Thoracic aorta (tissue), 2 donors: Measurements from ENCODE around the gene ATP1B3. TPM values are rescaled to one million over a fixed set of nuclear protein-coding genes. Genes with fewer than 3 reads are reported as not detected.

Experiments
- ATAC-seq: fragments of 150-250 bp; one replicate; pipeline ENCODE4 v1.8.0; 2017; ENCODE audit warnings: low read depth; ENCODE audit not compliant: insufficient number of reproducible peaks, low FRiP score
- DNase-seq: peaks from one replicate; pipeline ENCODE4 v3.0.0-alpha.2; 2020; ENCODE audit warnings: low spot score
- H3K27ac ChIP-seq, 2 donors: fragments of 200-600 bp; sonication (generic); 1 replicate in 1 of 2; 2 replicates in 1 of 2; pipeline ENCODE4 v1.5.1; 2016; ENCODE audit warnings: mild to moderate bottlenecking in 2 of 2, moderate library complexity in 2 of 2
- H3K27me3 ChIP-seq: fragments of 200-600 bp; sonication (generic); replicated peaks from 2 replicates; pipeline ENCODE4 v1.6.0; 2016; ENCODE audit warnings: mild to moderate bottlenecking; ENCODE audit not compliant: insufficient read depth
- H3K36me3 ChIP-seq: fragments of 200-600 bp; sonication (generic); one replicate; pipeline ENCODE4 v1.5.1; 2016
- H3K4me1 ChIP-seq, 2 donors: fragments of 200-600 bp; sonication (generic); 1 replicate in 1 of 2; 2 replicates in 1 of 2; pipeline versions ENCODE4 v1.5.1 to v1.6.0; 2016; ENCODE audit warnings: low read depth in 2 of 2, mild to moderate bottlenecking in 1 of 2; ENCODE audit not compliant: control insufficient read depth in 1 of 2
- H3K4me3 ChIP-seq: fragments of 200-600 bp; sonication (generic); 2 replicates; pipeline ENCODE4 v1.5.1; 2016; ENCODE audit warnings: mild to moderate bottlenecking
- H3K9me3 ChIP-seq: fragments of 200-600 bp; sonication (generic); 2 replicates; pipeline ENCODE4 v1.5.1; 2016
- total RNA-seq, 2 donors: library from RNA; depleted of rRNA; stranded (reverse); fragments of >200 nt; gene quantifications; one replicate each; pipeline versions ENCODE4 v1.1.0 to v1.2.3, GENCODE V29; 2016
- TF ChIP-seq, protein P1 (sequence below): fragments of 200-600 bp; sonication (generic); IDR thresholded peaks from one replicate; pipeline ENCODE4 v1.5.1; 2019; ENCODE audit warnings: antibody characterized with exemption

Gene ATP1B3
- total RNA-seq, 2 donors from 2014 or later = 78.7 to 106 TPM

DNA sequence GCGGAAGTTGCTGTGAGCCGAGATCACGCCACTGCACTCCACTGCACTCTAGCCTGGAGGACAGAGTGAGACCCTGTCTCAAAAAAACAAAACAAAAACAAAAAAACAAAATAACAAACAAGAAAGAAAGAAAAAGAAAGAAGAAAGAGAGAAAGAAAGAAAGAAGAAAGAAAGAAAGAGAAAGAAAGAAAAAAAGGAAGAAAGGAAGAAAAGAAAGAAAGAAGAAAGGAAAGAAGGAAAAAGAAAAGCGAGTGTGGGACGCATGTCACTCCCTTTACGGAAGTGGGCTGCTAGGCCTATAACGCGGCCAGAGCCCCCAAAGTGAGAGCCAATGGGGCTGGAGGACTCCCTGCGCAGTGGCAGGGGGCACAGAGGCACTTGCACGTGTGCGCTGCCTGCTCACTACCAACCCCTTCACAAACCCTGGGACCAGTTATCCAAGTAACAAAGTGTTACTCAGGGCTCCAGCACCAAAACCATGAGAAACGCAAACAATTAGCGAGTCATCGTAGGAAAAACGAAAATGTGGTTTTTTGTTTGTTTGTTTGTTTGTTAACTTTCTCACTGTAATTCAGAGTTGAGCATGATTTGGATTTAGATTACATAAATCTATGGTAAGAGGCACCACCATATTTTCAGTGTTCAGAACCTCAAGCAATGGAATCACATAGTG, 40.8 kb upstream of the ATP1B3 start:
- no peak overlapping the region for H3K4me3 ChIP-seq
- H3K27me3 ChIP-seq = no peaks in the 10 kb centered on the region
- ATAC-seq = no peak
- no peaks in the 10 kb centered on the region for H3K36me3 ChIP-seq
- no peaks in the 10 kb centered on the region for H3K4me1 ChIP-seq
- no peaks in the 10 kb centered on the region for H3K9me3 ChIP-seq
- H3K27ac ChIP-seq = no peak overlapping the region
- DNase-seq = no peak
- TF ChIP-seq, protein P1, sequence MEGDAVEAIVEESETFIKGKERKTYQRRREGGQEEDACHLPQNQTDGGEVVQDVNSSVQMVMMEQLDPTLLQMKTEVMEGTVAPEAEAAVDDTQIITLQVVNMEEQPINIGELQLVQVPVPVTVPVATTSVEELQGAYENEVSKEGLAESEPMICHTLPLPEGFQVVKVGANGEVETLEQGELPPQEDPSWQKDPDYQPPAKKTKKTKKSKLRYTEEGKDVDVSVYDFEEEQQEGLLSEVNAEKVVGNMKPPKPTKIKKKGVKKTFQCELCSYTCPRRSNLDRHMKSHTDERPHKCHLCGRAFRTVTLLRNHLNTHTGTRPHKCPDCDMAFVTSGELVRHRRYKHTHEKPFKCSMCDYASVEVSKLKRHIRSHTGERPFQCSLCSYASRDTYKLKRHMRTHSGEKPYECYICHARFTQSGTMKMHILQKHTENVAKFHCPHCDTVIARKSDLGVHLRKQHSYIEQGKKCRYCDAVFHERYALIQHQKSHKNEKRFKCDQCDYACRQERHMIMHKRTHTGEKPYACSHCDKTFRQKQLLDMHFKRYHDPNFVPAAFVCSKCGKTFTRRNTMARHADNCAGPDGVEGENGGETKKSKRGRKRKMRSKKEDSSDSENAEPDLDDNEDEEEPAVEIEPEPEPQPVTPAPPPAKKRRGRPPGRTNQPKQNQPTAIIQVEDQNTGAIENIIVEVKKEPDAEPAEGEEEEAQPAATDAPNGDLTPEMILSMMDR = no peak

DNA sequence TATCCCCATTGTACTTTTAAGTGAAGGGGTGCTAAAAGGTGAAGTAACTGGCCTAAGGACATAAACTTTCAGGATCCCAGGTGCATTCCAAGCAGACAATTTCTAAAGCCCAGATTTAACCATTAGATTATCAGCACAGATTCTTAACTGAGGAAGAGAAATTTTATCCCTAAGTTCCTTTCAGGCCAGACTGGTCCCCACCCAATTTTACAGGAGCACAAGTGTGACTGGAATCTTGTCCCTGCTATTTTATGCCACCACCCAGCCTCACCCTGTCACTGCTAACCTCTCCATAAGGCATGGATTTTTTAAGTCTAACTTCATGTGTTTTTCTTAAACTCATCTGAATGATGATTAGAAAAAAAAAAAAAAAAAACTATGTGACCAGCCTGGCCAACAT, 37.1 kb upstream of the ATP1B3 start:
- no peak for ATAC-seq
- no peak overlapping the region for H3K4me3 ChIP-seq
- DNase-seq = no peak

DNA sequence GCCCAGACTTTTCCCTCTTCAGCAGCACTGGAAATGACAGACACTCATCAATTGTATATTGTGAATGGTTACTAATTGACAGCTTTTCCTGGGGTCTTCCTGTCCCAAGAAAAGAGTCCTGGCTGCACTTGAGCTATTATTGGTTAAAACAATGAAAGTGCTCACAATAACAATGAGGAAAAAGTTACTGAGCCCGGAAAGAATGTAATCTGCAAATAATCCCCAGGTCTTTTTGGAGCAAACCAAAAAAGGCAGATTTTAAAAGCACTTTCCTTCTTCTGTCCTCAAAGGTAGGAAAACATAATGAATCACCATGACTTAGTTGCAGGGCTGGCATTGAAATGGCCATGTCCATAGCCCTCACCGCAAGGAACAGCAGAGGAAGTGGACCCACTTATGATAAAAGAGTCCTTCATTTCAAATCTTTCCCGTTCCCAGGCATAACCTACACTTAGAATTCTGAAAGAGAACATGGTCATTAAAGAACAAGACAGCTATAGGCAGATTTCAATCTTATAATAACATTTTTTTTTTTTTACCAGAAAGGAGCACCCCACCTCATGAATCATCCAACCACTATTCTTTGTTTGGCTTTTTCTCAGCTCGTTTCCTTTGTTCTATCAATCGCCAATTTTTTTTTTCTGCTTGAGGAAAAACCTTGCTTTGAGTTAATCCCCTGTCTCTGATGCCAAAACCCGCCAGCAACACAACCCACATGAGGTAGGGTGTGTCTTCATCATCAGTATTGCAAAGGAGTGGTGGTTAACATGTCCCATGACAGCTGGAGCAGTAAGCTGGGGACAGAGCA, 35.5 kb upstream of the ATP1B3 start:
- Histone ChIP-seq H3K27ac (no peak overlapping the region), H3K9me3 (no peaks in the 10 kb centered on the region), H3K27me3 (no peaks in the 10 kb centered on the region), H3K4me3 (no peak overlapping the region), H3K36me3 (no peaks in the 10 kb centered on the region), H3K4me1 (no peaks in the 10 kb centered on the region)
- TF ChIP-seq, protein P1 = no peak
- ATAC-seq (no peak), DNase-seq (no peak)

More for the DNA sequence above, 37.1 kb upstream of the ATP1B3 start:
- no peak overlapping the region for H3K27ac ChIP-seq
- no peaks in the 10 kb centered on the region for H3K27me3 ChIP-seq
- no peaks in the 10 kb centered on the region for H3K36me3 ChIP-seq
- H3K9me3 ChIP-seq = no peaks in the 10 kb centered on the region
- TF ChIP-seq, protein P1 = no peak
- H3K4me1 ChIP-seq = no peaks in the 10 kb centered on the region

DNA sequence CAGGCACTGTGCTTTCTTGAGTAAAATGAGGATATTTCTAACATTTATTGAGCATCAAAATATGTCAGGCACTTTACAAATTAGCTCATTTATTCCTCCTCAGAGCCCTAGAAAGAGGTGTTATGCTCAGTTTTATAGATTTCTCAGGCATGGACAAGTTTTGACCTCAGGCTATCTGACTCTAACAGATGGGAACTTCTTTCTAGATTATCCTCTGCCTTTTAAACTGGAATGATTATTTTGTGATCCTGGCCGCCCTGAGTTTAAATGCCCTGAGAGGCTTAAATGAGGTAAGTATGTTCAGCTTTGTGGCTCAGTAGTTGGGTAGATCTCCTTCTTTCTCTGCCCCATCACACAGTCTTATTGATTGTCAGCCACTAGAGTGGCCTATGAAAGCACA, 32.3 kb upstream of the ATP1B3 start:
- no peaks in the 10 kb centered on the region for H3K36me3 ChIP-seq
- H3K27ac ChIP-seq = no peak overlapping the region
- no peaks in the 10 kb centered on the region for H3K27me3 ChIP-seq
- H3K4me1 ChIP-seq = no peaks in the 10 kb centered on the region
- TF ChIP-seq, protein P1 = no peak
- no peak overlapping the region for H3K4me3 ChIP-seq
- no peaks in the 10 kb centered on the region for H3K9me3 ChIP-seq
- no peak for ATAC-seq
- DNase-seq = no peak

DNA sequence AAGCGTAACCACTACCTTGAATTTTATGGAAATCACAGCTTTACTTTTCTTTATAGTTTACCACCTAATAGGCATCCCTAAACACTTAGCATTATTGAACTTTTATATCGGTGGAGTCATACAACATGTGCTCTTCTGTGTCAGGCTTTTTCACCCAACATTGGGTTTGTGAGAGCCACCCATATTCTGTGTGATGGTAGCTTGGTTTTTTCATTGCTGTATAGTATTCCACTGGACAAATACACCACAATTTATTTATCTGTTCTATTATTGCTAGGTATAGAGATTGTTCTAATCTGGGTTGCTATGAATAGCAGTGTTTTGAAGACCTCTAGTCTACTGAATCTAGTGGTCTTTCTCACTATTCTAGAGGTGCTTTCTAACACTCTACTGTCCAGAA, 31.6 kb upstream of the ATP1B3 start:
- H3K4me1 ChIP-seq = no peaks in the 10 kb centered on the region
- no peaks in the 10 kb centered on the region for H3K36me3 ChIP-seq
- H3K9me3 ChIP-seq = no peaks in the 10 kb centered on the region
- ATAC-seq = no peak
- TF ChIP-seq, protein P1 = no peak
- no peak overlapping the region for H3K27ac ChIP-seq
- DNase-seq = no peak
- H3K4me3 ChIP-seq = no peak overlapping the region
- no peaks in the 10 kb centered on the region for H3K27me3 ChIP-seq
